ENCODE results near the gene CPOX. TPM values are rescaled to one million over a fixed set of nuclear protein-coding genes. Genes with fewer than 3 reads are reported as not detected.
"Not testable (repeated sequence)": the region's sequence is repeated elsewhere in the genome, so short reads cannot be mapped to it uniquely, and the experiment has no call there.

Gene CPOX
- total RNA-seq, 1 experiment from 2014 or later: 28.3 TPM

DNA sequence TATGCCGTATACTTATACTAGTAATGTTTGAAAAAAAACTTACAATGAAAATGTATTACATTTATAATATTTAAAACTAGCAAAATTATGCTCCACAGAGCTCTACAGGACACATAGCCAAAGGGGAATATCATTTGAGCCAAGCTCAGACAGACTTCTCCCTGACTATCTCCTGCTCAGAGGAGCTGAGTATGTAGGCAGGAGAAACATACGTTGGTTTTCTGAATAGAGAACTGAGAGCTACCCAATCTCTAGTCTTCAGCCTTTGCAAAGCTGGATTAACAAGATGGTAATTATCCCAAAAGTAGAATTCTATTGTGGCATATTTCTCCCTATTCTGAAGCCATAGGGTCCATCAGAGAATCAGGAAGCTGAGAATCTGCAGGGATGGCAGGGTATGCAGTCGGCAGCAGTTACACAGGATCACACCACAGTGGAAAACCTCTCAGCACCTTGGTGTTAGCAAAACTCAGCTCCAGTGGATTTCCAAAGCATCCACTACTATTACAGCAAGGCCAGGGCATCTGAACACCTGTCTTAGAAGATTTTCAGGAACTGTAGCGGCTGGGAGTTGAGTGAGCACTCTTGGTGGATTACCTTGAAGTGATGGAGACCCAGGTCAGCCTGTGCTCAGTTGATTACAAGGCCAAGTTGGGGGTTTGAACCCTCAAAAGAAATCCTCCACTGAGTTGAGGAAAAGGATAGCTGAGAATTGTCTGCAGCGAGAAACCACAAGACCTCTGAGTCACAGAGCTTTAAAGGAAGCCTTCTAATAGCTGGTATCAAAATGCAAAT lies 31.5 kb downstream of the CPOX start:
- no peaks in the 10 kb centered on the region for H3K27me3 ChIP-seq
- H3K36me3 ChIP-seq: no peaks in the 10 kb centered on the region
- H3K27ac ChIP-seq: no peak overlapping the region
- no peaks in the 10 kb centered on the region for H3K4me1 ChIP-seq
- DNase-seq: no peak
- no peak overlapping the region for H3K4me3 ChIP-seq
- H3K9me3 ChIP-seq (replicated peaks): no peaks in the 10 kb centered on the region

DNA sequence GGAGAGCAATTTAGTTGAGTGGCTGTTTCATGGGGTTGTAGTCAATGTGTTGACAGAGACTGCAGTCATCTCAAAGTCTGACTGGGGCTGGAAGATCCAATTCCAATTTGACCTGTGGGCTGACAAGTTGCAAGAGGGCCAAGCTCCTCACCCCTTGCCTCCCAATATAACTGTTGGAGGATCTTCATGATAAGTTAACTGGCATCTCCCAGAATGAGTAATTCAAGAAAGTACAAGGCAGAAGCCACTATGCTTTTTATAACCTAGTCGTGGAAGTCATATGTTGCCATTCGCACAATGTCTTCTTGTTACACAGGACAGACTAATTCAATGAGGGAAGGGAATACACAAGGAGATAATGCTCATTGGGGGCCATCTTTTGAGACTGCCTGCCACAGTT lies 32.5 kb downstream of the CPOX start:
- no peak for DNase-seq
- H3K9me3 ChIP-seq (replicated peaks): no peaks in the 10 kb centered on the region
- no peaks in the 10 kb centered on the region for H3K27me3 ChIP-seq
- no peak overlapping the region for H3K4me3 ChIP-seq
- no peaks in the 10 kb centered on the region for H3K36me3 ChIP-seq
- no peak overlapping the region for H3K27ac ChIP-seq
- H3K4me1 ChIP-seq: no peaks in the 10 kb centered on the region

GRCh38 chr3:98559769-98560168 lies 33.6 kb downstream of the CPOX start:
- not testable (repeated sequence) for H3K27ac ChIP-seq; H3K4me1 ChIP-seq; DNase-seq; H3K4me3 ChIP-seq; H3K36me3 ChIP-seq; H3K9me3 ChIP-seq (replicated peaks); H3K27me3 ChIP-seq

DNA sequence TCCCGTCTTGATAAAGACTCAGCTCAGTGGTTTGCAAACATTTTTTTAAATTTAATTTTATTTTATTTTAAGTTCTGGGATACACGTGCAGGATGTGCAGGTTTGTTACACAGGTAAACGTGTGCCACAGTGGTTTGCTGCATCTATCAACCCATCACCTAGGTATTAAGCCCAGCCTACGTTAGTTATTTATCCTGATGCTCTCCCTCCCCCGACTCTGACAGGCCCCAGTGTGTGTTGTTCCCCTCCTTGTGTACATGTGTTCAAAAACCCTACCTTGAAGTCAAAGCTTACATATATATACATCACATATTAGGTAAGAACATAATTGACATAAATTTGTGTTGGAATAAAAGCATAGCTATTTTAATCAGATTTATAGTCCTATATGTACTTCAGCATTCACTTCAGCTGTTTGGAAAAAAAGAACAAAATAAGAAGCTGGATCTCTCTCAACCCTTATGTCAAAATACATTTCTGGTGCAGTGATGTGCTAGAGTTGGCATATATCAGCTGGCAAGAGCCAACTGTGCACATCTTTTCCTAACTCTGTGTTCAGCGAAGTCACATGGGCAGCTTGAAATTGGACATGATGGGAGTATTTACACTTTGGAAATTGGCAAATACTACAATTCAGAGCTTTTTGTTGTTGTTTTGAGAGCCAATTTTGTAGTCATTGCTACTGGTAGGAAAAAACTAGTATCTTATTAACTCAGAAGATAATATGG lies 35.1 kb downstream of the CPOX start:
- no peaks in the 10 kb centered on the region for H3K36me3 ChIP-seq
- H3K9me3 ChIP-seq (replicated peaks): no peaks in the 10 kb centered on the region
- H3K4me1 ChIP-seq: no peaks in the 10 kb centered on the region; the same call in 1 of the 2 replicates
- H3K4me3 ChIP-seq: no peak overlapping the region
- no peak overlapping the region for H3K27ac ChIP-seq
- peaks cover 4% of the 10 kb centered on the region; the same call in 1 of the 2 replicates for H3K27me3 ChIP-seq
- DNase-seq: no peak

DNA sequence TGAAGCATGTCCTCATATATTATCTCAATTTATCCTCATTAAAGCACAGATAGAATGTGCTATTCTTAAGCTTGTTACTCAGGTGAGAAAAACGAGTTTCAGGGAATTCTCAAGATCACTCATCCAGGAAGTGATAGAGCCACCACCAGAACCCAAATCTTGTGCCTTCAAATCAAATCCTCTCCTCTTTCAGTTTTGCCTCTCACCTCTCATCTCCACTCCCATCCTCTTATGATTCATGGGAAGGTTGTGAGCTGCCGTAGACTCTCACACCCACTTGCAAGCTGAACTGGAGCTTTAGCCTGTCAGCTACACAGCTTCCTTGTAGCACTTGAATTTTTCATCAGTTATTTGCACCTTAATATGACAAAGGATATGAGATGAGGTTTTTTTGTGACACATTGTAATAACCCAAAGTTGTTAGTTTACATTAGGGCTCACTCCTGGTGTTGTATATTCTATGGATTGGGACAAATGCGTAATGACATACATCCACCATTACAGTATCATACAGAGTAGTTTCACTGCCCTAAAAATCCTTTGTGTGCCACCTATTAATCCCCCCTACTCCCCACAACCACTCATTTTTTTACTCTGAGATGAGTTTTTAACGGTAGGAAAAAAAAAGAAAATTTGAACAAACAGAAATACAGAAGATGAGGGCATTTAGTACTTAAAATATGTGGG lies 35.9 kb downstream of the CPOX start:
- Histone ChIP-seq H3K27ac (no peak overlapping the region), H3K27me3 (peaks cover 4% of the 10 kb centered on the region; the same call in 1 of the 2 replicates), H3K4me1 (no peaks in the 10 kb centered on the region; the same call in 1 of the 2 replicates), H3K4me3 (no peak overlapping the region), H3K9me3 (replicated peaks) (no peaks in the 10 kb centered on the region), H3K36me3 (no peaks in the 10 kb centered on the region)
- DNase-seq: no peak

GRCh38 chr3:98556164-98557130 lies 37.0 kb downstream of the CPOX start:
- no peaks in the 10 kb centered on the region for H3K9me3 ChIP-seq (replicated peaks)
- H3K4me3 ChIP-seq: no peak overlapping the region
- DNase-seq: no peak
- H3K36me3 ChIP-seq: no peaks in the 10 kb centered on the region
- H3K27ac ChIP-seq: no peak overlapping the region
- peaks cover 7% of the 10 kb centered on the region; the same call in 1 of the 2 replicates for H3K27me3 ChIP-seq
- H3K4me1 ChIP-seq: no peaks in the 10 kb centered on the region; the same call in 1 of the 2 replicates

DNA sequence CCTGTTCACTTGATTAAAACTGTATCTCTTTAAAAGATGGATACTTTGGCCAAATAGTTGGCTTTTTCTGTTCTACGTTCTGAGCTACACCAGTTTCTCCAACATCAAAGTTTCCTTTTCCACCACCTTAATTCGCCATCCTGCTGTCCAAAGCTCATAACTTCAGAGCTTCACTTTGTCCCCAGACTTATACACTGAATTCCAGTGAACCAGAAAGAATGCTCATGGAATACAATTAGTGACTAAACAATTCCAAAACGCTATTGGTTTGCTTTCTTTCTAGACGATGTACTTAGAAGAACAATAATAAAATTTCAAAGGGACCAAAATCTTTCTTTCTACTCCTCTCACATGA lies 38.4 kb downstream of the CPOX start:
- Histone ChIP-seq H3K27ac (no peak overlapping the region), H3K36me3 (no peaks in the 10 kb centered on the region), H3K4me1 (no peaks in the 10 kb centered on the region; the same call in 1 of the 2 replicates), H3K4me3 (no peak overlapping the region), H3K27me3 (peaks cover 7% of the 10 kb centered on the region; the same call in 1 of the 2 replicates), H3K9me3 (replicated peaks) (no peaks in the 10 kb centered on the region)
- DNase-seq: no peak

- Histone ChIP-seq H3K9me3 (replicated peaks) (no peaks in the 10 kb centered on the region), H3K27me3 (peaks cover 7% of the 10 kb centered on the region; the same call in 1 of the 2 replicates), H3K4me3 (no peak overlapping the region), H3K27ac (no peak overlapping the region), H3K36me3 (no peaks in the 10 kb centered on the region), H3K4me1 (no peaks in the 10 kb centered on the region; the same call in 1 of the 2 replicates)
- no peak for DNase-seq
These were observed 38.8 kb downstream of the CPOX start for GRCh38 chr3:98554580-98554979.

GRCh38 chr3:98553753-98554152 lies 39.7 kb downstream of the CPOX start:
- Histone ChIP-seq H3K27ac (no peak overlapping the region), H3K9me3 (replicated peaks) (no peaks in the 10 kb centered on the region), H3K4me1 (no peaks in the 10 kb centered on the region; the same call in 1 of the 2 replicates), H3K27me3 (peaks cover 7% of the 10 kb centered on the region; the same call in 1 of the 2 replicates), H3K4me3 (no peak overlapping the region), H3K36me3 (no peaks in the 10 kb centered on the region)
- no peak for DNase-seq

DNA sequence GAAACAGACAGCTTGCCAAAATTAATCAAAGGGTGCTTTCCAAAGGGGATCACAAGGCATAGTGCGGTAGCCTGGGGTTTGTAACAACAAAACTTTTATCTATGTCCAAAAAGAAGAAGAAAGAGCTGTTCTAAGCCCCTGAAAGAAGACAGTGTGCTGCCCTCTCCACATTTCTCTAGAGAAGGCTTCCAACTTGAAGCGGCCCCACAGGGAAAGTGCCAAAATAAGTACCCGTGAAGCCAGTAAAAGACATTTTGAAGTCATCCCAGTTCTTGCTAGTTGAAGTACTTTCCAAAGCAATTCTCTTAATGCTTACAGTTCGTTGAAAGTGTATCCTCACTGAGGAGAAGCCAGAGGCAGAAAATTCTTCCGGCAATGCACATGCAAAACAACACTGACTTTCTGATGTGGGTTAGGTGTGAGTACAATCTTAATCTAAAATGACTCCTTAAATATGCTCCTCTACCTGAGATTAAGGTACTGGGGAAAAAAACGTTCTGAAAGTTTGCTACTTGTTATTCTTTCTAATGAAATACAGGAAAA lies 40.3 kb downstream of the CPOX start:
- no peaks in the 10 kb centered on the region; the same call in 1 of the 2 replicates for H3K4me1 ChIP-seq
- H3K27me3 ChIP-seq: peaks cover 7% of the 10 kb centered on the region; the same call in 1 of the 2 replicates
- H3K9me3 ChIP-seq (replicated peaks): no peaks in the 10 kb centered on the region
- no peaks in the 10 kb centered on the region for H3K36me3 ChIP-seq
- no peak for DNase-seq
- H3K4me3 ChIP-seq: no peak overlapping the region
- no peak overlapping the region for H3K27ac ChIP-seq

DNA sequence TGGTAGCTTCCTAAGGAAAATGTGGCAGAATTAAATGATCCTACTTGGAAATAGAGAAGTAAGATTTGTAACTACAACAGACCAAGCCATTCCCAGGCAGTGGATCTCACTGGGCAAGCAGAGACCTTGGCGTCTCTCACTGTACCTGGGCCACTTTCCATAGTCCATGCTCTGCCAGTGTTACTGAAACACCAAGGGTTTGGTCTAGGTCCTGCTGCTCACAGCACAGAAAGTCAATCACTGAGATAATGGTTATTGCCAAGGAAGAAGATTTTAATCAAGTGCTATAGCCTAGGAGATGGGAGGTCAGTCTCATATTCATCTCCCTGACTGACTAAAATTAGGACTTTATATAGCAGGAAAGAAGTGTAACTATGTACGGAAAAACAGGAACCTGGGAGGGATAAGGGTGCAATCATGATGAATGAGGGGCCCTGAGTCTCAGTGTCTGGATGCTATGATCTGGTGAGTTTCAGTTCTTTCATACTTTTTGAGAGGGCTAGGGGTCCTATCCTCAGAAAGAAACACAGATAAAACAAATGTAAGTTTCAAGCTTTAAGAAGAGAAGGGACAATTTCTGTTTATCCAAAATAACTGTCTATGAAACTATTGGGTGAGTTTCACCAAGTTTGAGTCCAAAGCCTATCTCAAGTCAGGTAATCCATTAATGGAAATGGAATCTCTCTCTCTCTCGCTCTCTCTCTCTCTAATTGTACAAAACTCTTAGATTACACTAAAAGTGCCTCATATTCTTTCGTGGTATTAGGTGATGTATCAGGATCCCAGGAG lies 41.0 kb downstream of the CPOX start:
- H3K27me3 ChIP-seq: peaks cover 7% of the 10 kb centered on the region; the same call in 1 of the 2 replicates
- no peaks in the 10 kb centered on the region for H3K9me3 ChIP-seq (replicated peaks)
- H3K4me1 ChIP-seq: no peaks in the 10 kb centered on the region; the same call in 1 of the 2 replicates
- H3K4me3 ChIP-seq: no peak overlapping the region
- no peak overlapping the region for H3K27ac ChIP-seq
- no peaks in the 10 kb centered on the region for H3K36me3 ChIP-seq
- no peak for DNase-seq

GRCh38 chr3:98551754-98552153 lies 41.7 kb downstream of the CPOX start:
- Histone ChIP-seq H3K4me3 (no peak overlapping the region), H3K4me1 (no peaks in the 10 kb centered on the region; the same call in 1 of the 2 replicates), H3K9me3 (replicated peaks) (no peaks in the 10 kb centered on the region), H3K27me3 (peaks cover 7% of the 10 kb centered on the region; the same call in 1 of the 2 replicates), H3K36me3 (no peaks in the 10 kb centered on the region), H3K27ac (no peak overlapping the region)
- DNase-seq: no peak

GRCh38 chr3:98551236-98551635 lies 42.2 kb downstream of the CPOX start:
- Histone ChIP-seq H3K27ac (no peak overlapping the region), H3K9me3 (replicated peaks) (no peaks in the 10 kb centered on the region), H3K4me1 (no peaks in the 10 kb centered on the region; the same call in 1 of the 2 replicates), H3K27me3 (peaks cover 7% of the 10 kb centered on the region; the same call in 1 of the 2 replicates), H3K36me3 (no peaks in the 10 kb centered on the region), H3K4me3 (no peak overlapping the region)
- no peak for DNase-seq
